ENCODE data around the gene ZNF320. TPM values are rescaled to one million over a fixed set of nuclear protein-coding genes. Genes with fewer than 3 reads are reported as not detected.
"Not testable (repeated sequence)": the region's sequence is repeated elsewhere in the genome, so short reads cannot be mapped to it uniquely, and the experiment has no call there.

ZNF320 gene
- total RNA-seq, 1 donor from 2014 or later = 33.5 TPM

GRCh38 chr19:52922841-52923777, 25.7 kb upstream of the ZNF320 start, which contains the start of gene ZNF888:
Gene ZNF888, minus strand, starts transcription at chr19:52923428. Its CDS starts 5,555 bp downstream, at chr19:52917873.
- TF ChIP-seq CTCF (conservative IDR thresholded peaks at IDR 0.05) = no peak
- DNase-seq (ENCODE audit: extremely low spot score, unreplicated experiment) = peak; percentile 92

GRCh38 chr19:52917531-52917930, 20.1 kb upstream of the ZNF320 start:
- no peaks in the 10 kb centered on the region for H3K27me3 Mint-ChIP-seq
- H3K4me1 Mint-ChIP-seq (ENCODE audit: unreplicated experiment) = peaks cover 15% of the 10 kb centered on the region
- peaks cover 25% of the 10 kb centered on the region for H3K36me3 Mint-ChIP-seq
- H3K9me3 Mint-ChIP-seq = no peaks in the 10 kb centered on the region
- DNase-seq (ENCODE audit: extremely low spot score, unreplicated experiment) = no peak
- no peak overlapping the region for H3K27ac Mint-ChIP-seq
- no peak for TF ChIP-seq CTCF (conservative IDR thresholded peaks at IDR 0.05)
- H3K4me3 Mint-ChIP-seq = no peak overlapping the region

More at GRCh38 chr19:52922841-52923777, 25.7 kb upstream of the ZNF320 start, which contains the start of gene ZNF888:
- peaks cover 26% of the 10 kb centered on the region for H3K4me1 Mint-ChIP-seq (ENCODE audit: unreplicated experiment)
- no peaks in the 10 kb centered on the region for H3K27me3 Mint-ChIP-seq
- H3K4me3 Mint-ChIP-seq = peak within 1 kb of the TSS; percentile 92
- H3K27ac Mint-ChIP-seq = peak within 1 kb of the TSS; percentile 97
- no peaks in the 10 kb centered on the region for H3K9me3 Mint-ChIP-seq
- H3K36me3 Mint-ChIP-seq = peaks cover 15% of the 10 kb centered on the region

GRCh38 chr19:52910648-52911047, 13.2 kb upstream of the ZNF320 start:
- H3K27ac Mint-ChIP-seq = no peak overlapping the region
- no peak overlapping the region for H3K4me3 Mint-ChIP-seq
- no peak for DNase-seq (ENCODE audit: extremely low spot score, unreplicated experiment)
- H3K27me3 Mint-ChIP-seq = no peaks in the 10 kb centered on the region
- H3K4me1 Mint-ChIP-seq (ENCODE audit: unreplicated experiment) = no peaks in the 10 kb centered on the region
- peaks cover 14% of the 10 kb centered on the region for H3K9me3 Mint-ChIP-seq
- TF ChIP-seq CTCF (conservative IDR thresholded peaks at IDR 0.05) = no peak
- H3K36me3 Mint-ChIP-seq = peaks cover 43% of the 10 kb centered on the region

- not testable (repeated sequence) for H3K27ac Mint-ChIP-seq; H3K27me3 Mint-ChIP-seq; H3K4me3 Mint-ChIP-seq; H3K4me1 Mint-ChIP-seq (ENCODE audit: unreplicated experiment); DNase-seq (ENCODE audit: extremely low spot score, unreplicated experiment)
- Mint-ChIP-seq H3K9me3 (peaks cover 14% of the 10 kb centered on the region), H3K36me3 (peaks cover 27% of the 10 kb centered on the region)
Measured at GRCh38 chr19:52904052-52904780, 6.8 kb upstream of the ZNF320 start.

GRCh38 chr19:52901842-52902241, 4.4 kb upstream of the ZNF320 start:
- H3K4me3 Mint-ChIP-seq = no peak overlapping the region
- no peak for DNase-seq (ENCODE audit: extremely low spot score, unreplicated experiment)
- peaks cover 18% of the 10 kb centered on the region for H3K9me3 Mint-ChIP-seq
- H3K27ac Mint-ChIP-seq = no peak overlapping the region
- H3K27me3 Mint-ChIP-seq = no peaks in the 10 kb centered on the region
- peaks cover 19% of the 10 kb centered on the region for H3K4me1 Mint-ChIP-seq (ENCODE audit: unreplicated experiment)
- no peak for TF ChIP-seq CTCF (conservative IDR thresholded peaks at IDR 0.05)
- peaks cover 12% of the 10 kb centered on the region for H3K36me3 Mint-ChIP-seq

- not testable (repeated sequence) for H3K9me3 Mint-ChIP-seq; H3K27me3 Mint-ChIP-seq; DNase-seq (ENCODE audit: extremely low spot score, unreplicated experiment); H3K36me3 Mint-ChIP-seq
- Mint-ChIP-seq H3K4me3 (peak overlapping the region; percentile 95), H3K4me1 (ENCODE audit: unreplicated experiment) (peaks cover 27% of the 10 kb centered on the region), H3K27ac (peak overlapping the region; percentile 98)
Measured at GRCh38 chr19:52898596-52898995, 1.2 kb upstream of the ZNF320 start.
